Cardiac muscle cell (in vitro differentiated cells and primary cell): ENCODE measurements around the gene RREB1. TPM values are rescaled to one million over a fixed set of nuclear protein-coding genes. Genes with fewer than 3 reads are reported as not detected.

ENCODE experiments used
- DNase-seq, 2 donors: peaks; one replicate each; pipeline versions ENCODE4 v3.0.0 to v3.0.0-alpha.2; 2010 to 2017; ENCODE audit warnings: low read depth in 1 of 2, low spot score in 1 of 2
- H3K27ac ChIP-seq: fragments of 200-600 bp; sonication (generic); 2 replicates; pipeline ENCODE4 v1.5.1; 2016
- H3K27me3 ChIP-seq: fragments of 200-600 bp; sonication (generic); 2 replicates; pipeline ENCODE4 v1.6.0; 2016; ENCODE audit warnings: control low read depth
- H3K36me3 ChIP-seq: fragments of 200-600 bp; sonication (generic); 2 replicates; pipeline ENCODE4 v1.5.1; 2016; ENCODE audit warnings: control low read depth
- H3K4me1 ChIP-seq: fragments of 200-600 bp; sonication (generic); 2 replicates; pipeline ENCODE4 v1.8.1; 2017; ENCODE audit warnings: low read depth, mild to moderate bottlenecking, mixed run types
- H3K4me3 ChIP-seq: fragments of 200-600 bp; sonication (generic); 2 replicates; pipeline ENCODE4 v1.5.1; 2016; ENCODE audit warnings: mild to moderate bottlenecking
- H3K9me3 ChIP-seq: fragments of 200-600 bp; sonication (generic); 2 replicates; pipeline ENCODE4 v1.5.1; 2017; ENCODE audit warnings: low read depth, mild to moderate bottlenecking, control low read depth
- polyA plus RNA-seq: library from polyadenylated mRNA; unstranded; fragments of >200 nt; fragmentation: Nextera tagmentation; extraction: Ambion mirVana; gene quantifications from 2 replicates; pipeline ENCODE4 v1.2.1, GENCODE V29; 2016
- total RNA-seq: library from RNA; depleted of rRNA; stranded (reverse); fragments of >200 nt; gene quantifications from 2 replicates; pipeline ENCODE4 v1.2.3, GENCODE V29; 2016
- TF ChIP-seq, protein P1 (sequence below): IDR thresholded peaks from 2 replicates; pipeline ENCODE4 v1.5.1; 2012; ENCODE audit warnings: low read depth, mild to moderate bottlenecking, low read length

Gene RREB1
- total and polyA plus RNA-seq, 2 experiments from 2014 or later: 15.4 to 55.3 TPM

DNA sequence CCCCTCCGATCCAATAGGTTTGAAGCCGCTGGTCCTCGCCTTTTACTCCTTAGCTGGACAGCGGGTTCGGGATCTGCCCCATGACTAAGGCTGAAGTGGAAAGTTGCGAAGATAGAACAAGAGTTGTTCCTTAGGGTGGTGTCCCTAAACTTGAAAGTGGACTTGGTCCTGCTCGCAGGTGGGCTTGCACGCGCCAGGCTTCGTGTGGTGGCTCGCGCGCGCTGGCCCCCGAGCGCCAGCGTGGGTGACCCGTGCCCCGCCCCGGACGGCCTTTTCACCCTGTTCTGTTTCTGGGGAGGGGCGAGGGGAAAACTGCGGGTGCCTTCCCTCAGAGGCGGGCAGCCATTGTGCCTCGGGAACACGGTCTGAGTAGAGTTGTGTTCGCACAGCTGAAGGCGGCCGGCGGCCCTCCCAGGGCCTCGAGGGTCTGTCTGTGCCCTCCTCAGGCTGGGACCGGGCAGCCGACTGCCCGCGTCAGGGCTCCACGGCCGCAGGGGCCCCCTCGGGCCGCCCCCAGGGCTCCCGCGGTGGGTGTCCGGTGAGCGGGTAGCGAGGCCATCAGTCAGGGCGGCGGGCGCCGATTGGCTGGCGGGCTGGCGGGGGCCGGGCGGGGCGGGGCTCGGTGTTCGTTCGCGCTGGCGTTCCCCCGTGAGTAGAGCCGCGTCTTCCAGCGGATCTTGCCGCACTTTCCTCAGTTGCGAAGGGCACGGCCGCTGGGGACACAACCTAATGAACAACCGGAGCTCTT lies 33.0 kb downstream of the RREB1 start:
- TF ChIP-seq, protein P1, sequence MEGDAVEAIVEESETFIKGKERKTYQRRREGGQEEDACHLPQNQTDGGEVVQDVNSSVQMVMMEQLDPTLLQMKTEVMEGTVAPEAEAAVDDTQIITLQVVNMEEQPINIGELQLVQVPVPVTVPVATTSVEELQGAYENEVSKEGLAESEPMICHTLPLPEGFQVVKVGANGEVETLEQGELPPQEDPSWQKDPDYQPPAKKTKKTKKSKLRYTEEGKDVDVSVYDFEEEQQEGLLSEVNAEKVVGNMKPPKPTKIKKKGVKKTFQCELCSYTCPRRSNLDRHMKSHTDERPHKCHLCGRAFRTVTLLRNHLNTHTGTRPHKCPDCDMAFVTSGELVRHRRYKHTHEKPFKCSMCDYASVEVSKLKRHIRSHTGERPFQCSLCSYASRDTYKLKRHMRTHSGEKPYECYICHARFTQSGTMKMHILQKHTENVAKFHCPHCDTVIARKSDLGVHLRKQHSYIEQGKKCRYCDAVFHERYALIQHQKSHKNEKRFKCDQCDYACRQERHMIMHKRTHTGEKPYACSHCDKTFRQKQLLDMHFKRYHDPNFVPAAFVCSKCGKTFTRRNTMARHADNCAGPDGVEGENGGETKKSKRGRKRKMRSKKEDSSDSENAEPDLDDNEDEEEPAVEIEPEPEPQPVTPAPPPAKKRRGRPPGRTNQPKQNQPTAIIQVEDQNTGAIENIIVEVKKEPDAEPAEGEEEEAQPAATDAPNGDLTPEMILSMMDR: no peak
- H3K27me3 ChIP-seq: no peaks in the 10 kb centered on the region
- peak overlapping the region; percentile 32 for H3K4me3 ChIP-seq
- peaks cover 73% of the 10 kb centered on the region for H3K4me1 ChIP-seq
- DNase-seq: peak; percentile 81 to 91
- no peaks in the 10 kb centered on the region for H3K36me3 ChIP-seq
- no peaks in the 10 kb centered on the region for H3K9me3 ChIP-seq
- peak overlapping the region; percentile 90 for H3K27ac ChIP-seq

DNA sequence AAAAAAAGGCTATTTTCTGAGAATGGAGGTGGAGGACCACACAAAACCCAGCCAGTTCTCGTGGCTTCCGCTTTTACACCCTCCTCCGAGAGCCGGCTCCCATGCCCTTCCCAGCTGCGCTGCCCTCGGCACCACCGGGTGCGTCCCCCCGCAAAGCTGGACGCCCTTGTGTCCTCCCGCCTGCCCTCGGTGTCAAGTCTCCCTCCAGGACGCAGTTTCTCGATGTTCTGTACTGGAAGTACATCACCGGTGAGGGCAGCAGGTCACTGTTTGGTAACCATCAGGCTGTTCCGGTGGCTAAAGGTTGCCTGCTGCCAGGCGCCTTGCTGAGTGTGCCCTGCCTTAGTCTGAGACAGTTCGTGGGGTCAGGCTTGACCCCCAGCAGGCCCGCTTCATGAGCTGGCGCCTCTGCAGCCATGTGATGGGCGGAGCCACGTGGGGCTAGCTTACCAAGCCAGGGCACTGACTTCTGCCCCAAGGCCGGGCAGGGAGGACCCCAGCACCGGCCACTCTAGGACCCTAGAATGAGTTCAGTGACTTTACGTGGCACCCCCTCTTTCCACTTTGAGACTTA lies 34.6 kb downstream of the RREB1 start:
- Histone ChIP-seq H3K4me3 (no peak overlapping the region), H3K36me3 (no peaks in the 10 kb centered on the region), H3K27ac (no peak overlapping the region), H3K27me3 (no peaks in the 10 kb centered on the region), H3K4me1 (peaks cover 78% of the 10 kb centered on the region), H3K9me3 (no peaks in the 10 kb centered on the region)
- TF ChIP-seq, protein P1: no peak
- DNase-seq: no peak

- no peaks in the 10 kb centered on the region for H3K27me3 ChIP-seq
- TF ChIP-seq, protein P1: no peak
- no peaks in the 10 kb centered on the region for H3K9me3 ChIP-seq
- H3K36me3 ChIP-seq: no peaks in the 10 kb centered on the region
- no peak overlapping the region for H3K4me3 ChIP-seq
- H3K4me1 ChIP-seq: peaks cover 79% of the 10 kb centered on the region
- DNase-seq: no peak
- peak overlapping the region; percentile 17 for H3K27ac ChIP-seq
These were observed 35.2 kb downstream of the RREB1 start for GRCh38 chr6:7142918-7143475.

- H3K4me3 ChIP-seq: no peak overlapping the region
- no peaks in the 10 kb centered on the region for H3K9me3 ChIP-seq
- peak in 1 of 2 donors; percentile 52 for DNase-seq
- peaks cover 79% of the 10 kb centered on the region for H3K4me1 ChIP-seq
- TF ChIP-seq, protein P1: peak; percentile 28
- H3K36me3 ChIP-seq: no peaks in the 10 kb centered on the region
- H3K27me3 ChIP-seq: no peaks in the 10 kb centered on the region
- H3K27ac ChIP-seq: peak overlapping the region; percentile 86
These were observed 35.8 kb downstream of the RREB1 start for GRCh38 chr6:7143476-7143974.

DNA sequence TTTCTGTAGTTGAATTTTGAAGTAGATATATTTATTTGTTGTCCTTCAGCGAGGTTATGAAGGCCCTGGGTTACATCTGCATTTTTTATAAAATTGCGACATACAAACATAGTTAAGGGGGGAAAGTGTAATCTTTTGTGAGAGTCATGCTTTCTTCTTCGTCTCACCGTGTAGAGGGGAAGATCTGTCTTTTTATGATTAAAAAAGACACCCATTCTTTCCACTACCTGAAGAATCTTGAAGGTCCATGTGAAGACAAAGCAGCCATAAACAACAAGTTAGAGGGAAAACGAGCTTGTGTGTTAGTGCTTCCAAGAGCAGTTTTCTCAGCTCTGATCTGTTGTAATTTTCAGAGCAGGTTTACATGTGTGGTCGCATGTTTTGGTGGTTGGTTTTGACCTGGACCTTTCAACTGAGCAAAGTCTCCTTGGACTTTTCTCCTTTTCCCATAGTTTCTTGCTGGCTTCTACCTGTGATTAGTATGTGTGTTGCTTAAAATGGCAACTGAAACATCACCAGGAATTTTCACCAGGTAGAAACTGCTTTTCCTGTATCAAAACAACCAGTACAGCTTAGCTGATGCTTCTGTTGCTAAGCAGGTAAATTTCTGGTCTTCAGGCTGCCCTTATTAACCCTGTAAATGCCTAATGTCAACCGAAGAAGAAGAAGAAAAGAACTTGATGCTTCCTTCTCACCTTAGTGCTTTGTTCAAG lies 37.3 kb downstream of the RREB1 start:
- peak in 1 of 2 donors; percentile 25 for DNase-seq
- no peaks in the 10 kb centered on the region for H3K27me3 ChIP-seq
- H3K9me3 ChIP-seq: no peaks in the 10 kb centered on the region
- H3K4me3 ChIP-seq: no peak overlapping the region
- H3K36me3 ChIP-seq: no peaks in the 10 kb centered on the region
- peaks cover 71% of the 10 kb centered on the region for H3K4me1 ChIP-seq
- TF ChIP-seq, protein P1: no peak
- H3K27ac ChIP-seq: peak overlapping the region; percentile 86
